Activated CD8-positive, alpha-beta T cell treated with anti-CD3 and anti-CD28 coated beads for 36 hours (primary cell): ENCODE data around the gene NYNRIN. TPM values are rescaled to one million over a fixed set of nuclear protein-coding genes. Genes with fewer than 3 reads are reported as not detected.

Experiments used
- ATAC-seq: fragments of 200-7000 bp; cut with Tn5 transposase; one replicate; pipeline ENCODE4 v1.10.0; 2021; ENCODE audit warnings: mild to moderate bottlenecking, moderate library complexity
- CTCF ChIA-PET: fragments of 350-600 bp; sonication (Branson Sonifier 250); formaldehyde crosslinking; loops from one replicate; lab custom pipeline; 2021; ENCODE audit warnings: antibody characterized with exemption; lab: Charles Lee
- POLR2A ChIA-PET: fragments of 350-600 bp; sonication (Branson Sonifier 250); formaldehyde crosslinking; loops from one replicate; lab custom pipeline; 2021; ENCODE audit warnings: antibody characterized with exemption; lab: Charles Lee
- DNase-seq: peaks from one replicate; pipeline ENCODE4 v3.0.0-alpha.2; 2020
- H3K27ac Mint-ChIP-seq: one replicate; pipeline ENCODE4 v1.8.0; 2021; ENCODE audit warnings: mild to moderate bottlenecking, mixed read lengths
- H3K27me3 Mint-ChIP-seq: one replicate; pipeline ENCODE4 v1.8.0; 2021; ENCODE audit warnings: mixed read lengths
- H3K36me3 Mint-ChIP-seq: one replicate; pipeline ENCODE4 v1.8.0; 2021; ENCODE audit warnings: low read depth, mixed read lengths
- H3K4me1 Mint-ChIP-seq: one replicate; pipeline ENCODE4 v1.8.0; 2021; ENCODE audit warnings: low read depth, mixed read lengths
- H3K4me3 Mint-ChIP-seq: one replicate; pipeline ENCODE4 v1.8.0; 2021; ENCODE audit warnings: mild to moderate bottlenecking, moderate library complexity, mixed read lengths
- H3K9me3 Mint-ChIP-seq: one replicate; pipeline ENCODE4 v1.8.0; 2021; ENCODE audit warnings: mixed read lengths
- CTCF ChIP-seq: fragments of 200-600 bp; IDR thresholded peaks from one replicate; pipeline ENCODE4 v1.8.0; 2022; ENCODE audit warnings: antibody characterized with exemption, mild to moderate bottlenecking
- intact Hi-C: fragments of 100-400 bp; cut with micrococcal nuclease; formaldehyde crosslinking; loops from one replicate; pipeline ENCODE4 v1.10.0; 2022
- total RNA-seq, 2 experiments: library from RNA; stranded (reverse); gene quantifications; one replicate each; pipeline ENCODE4 v1.2.3, GENCODE V29; 2021

The NYNRIN gene
- total RNA-seq, 2 experiments from 2014 or later = 0.05 to 0.27 TPM

GRCh38 chr14:24406416-24406815 lies 7.6 kb downstream of the NYNRIN start:
- Mint-ChIP-seq H3K4me3 (no peak overlapping the region), H3K9me3 (no peaks in the 10 kb centered on the region), H3K27me3 (peaks cover 7% of the 10 kb centered on the region), H3K4me1 (no peaks in the 10 kb centered on the region), H3K36me3 (no peaks in the 10 kb centered on the region), H3K27ac (no peak overlapping the region)
- TF ChIP-seq CTCF = no peak
- DNase-seq (no peak), ATAC-seq (no peak)
- POLR2A ChIA-PET = interaction anchor here (1.3 kb wide), 2 partner anchors 24 to 45 kb away, joined by 3 to 4 read pairs; partner anchors contain the start of gene KHNYN
- intact Hi-C loops = no loop called here
- CTCF ChIA-PET = interaction anchor here (1.3 to 1.7 kb wide), 2 partner anchors 40 to 73 kb away, joined by 7 to 8 read pairs; no protein-coding TSS in a partner anchor

- H3K4me3 Mint-ChIP-seq = no peak overlapping the region
- H3K36me3 Mint-ChIP-seq = no peaks in the 10 kb centered on the region
- ChIA-PET POLR2A (interaction anchor here (1.4 kb wide), 1 partner anchor 23 kb away, joined by 4 read pairs; no protein-coding TSS in a partner anchor), CTCF (interaction anchor here (0.8 to 1.3 kb wide), 2 partner anchors 56 to 74 kb away, joined by 3 to 7 read pairs; no protein-coding TSS in a partner anchor)
- TF ChIP-seq CTCF = no peak
- intact Hi-C loops = no loop called here
- no peaks in the 10 kb centered on the region for H3K4me1 Mint-ChIP-seq
- H3K27me3 Mint-ChIP-seq = peaks cover 5% of the 10 kb centered on the region
- H3K27ac Mint-ChIP-seq = no peak overlapping the region
- ATAC-seq (no peak), DNase-seq (no peak)
- H3K9me3 Mint-ChIP-seq = no peaks in the 10 kb centered on the region
These were observed 9.0 kb downstream of the NYNRIN start for GRCh38 chr14:24407608-24408325.

- no peak for TF ChIP-seq CTCF
- peaks cover 5% of the 10 kb centered on the region for H3K27me3 Mint-ChIP-seq
- H3K36me3 Mint-ChIP-seq = no peaks in the 10 kb centered on the region
- intact Hi-C loops = no loop called here
- DNase-seq = no peak
- CTCF ChIA-PET = interaction anchor here (0.9 to 2.8 kb wide), 8 partner anchors 8 to 75 kb away, joined by 3 to 8 read pairs (median 6); partner anchors contain the start of gene NYNRIN
- POLR2A ChIA-PET = interaction anchor here (1.4 to 1.9 kb wide), 2 partner anchors 15 to 22 kb away, joined by 4 to 8 read pairs; no protein-coding TSS in a partner anchor
- H3K9me3 Mint-ChIP-seq = no peaks in the 10 kb centered on the region
- no peak for ATAC-seq
- no peaks in the 10 kb centered on the region for H3K4me1 Mint-ChIP-seq
- H3K4me3 Mint-ChIP-seq = no peak overlapping the region
- no peak overlapping the region for H3K27ac Mint-ChIP-seq
These were observed 10.0 kb downstream of the NYNRIN start for GRCh38 chr14:24408764-24409163.

- Mint-ChIP-seq H3K27ac (no peak overlapping the region), H3K4me1 (no peaks in the 10 kb centered on the region), H3K4me3 (no peak overlapping the region), H3K27me3 (peaks cover 3% of the 10 kb centered on the region), H3K9me3 (no peaks in the 10 kb centered on the region), H3K36me3 (no peaks in the 10 kb centered on the region)
- CTCF ChIA-PET = interaction anchor here (0.9 to 2.8 kb wide), 8 partner anchors 9 to 75 kb away, joined by 3 to 8 read pairs (median 6); partner anchors contain the start of gene NYNRIN
- POLR2A ChIA-PET = interaction anchor here (1.4 to 1.9 kb wide), 2 partner anchors 14 to 22 kb away, joined by 4 to 8 read pairs; no protein-coding TSS in a partner anchor
- no peak for ATAC-seq
- DNase-seq = no peak
- intact Hi-C loops = no loop called here
- no peak for TF ChIP-seq CTCF
These were observed 10.4 kb downstream of the NYNRIN start for GRCh38 chr14:24409192-24409591.

GRCh38 chr14:24409956-24410355 lies 11.2 kb downstream of the NYNRIN start:
- Mint-ChIP-seq H3K4me3 (no peak overlapping the region), H3K27ac (no peak overlapping the region), H3K27me3 (peaks cover 3% of the 10 kb centered on the region), H3K9me3 (no peaks in the 10 kb centered on the region), H3K4me1 (no peaks in the 10 kb centered on the region), H3K36me3 (no peaks in the 10 kb centered on the region)
- POLR2A ChIA-PET = interaction anchor here (1.9 kb wide), 1 partner anchor 14 kb away, joined by 8 read pairs; no protein-coding TSS in a partner anchor
- no peak for TF ChIP-seq CTCF
- DNase-seq (no peak), ATAC-seq (no peak)
- intact Hi-C loops = no loop called here
- CTCF ChIA-PET = interaction anchor here (1.0 to 2.8 kb wide), 8 partner anchors 11 to 76 kb away, joined by 3 to 8 read pairs (median 6); partner anchors contain the start of gene NYNRIN
